Transverse colon (tissue), 3 donors: ENCODE measurements around the gene MAPRE2.

ENCODE experiments used
- EP300 ChIP-seq: sonication (generic); formaldehyde crosslinking; IDR thresholded peaks from one replicate; pipeline ENCODE4 v1.6.1; 2017; ENCODE audit warnings: antibody characterized with exemption, low read depth
- POLR2A ChIP-seq: fragments of 450-650 bp; IDR thresholded peaks from one replicate; pipeline ENCODE4 v1.6.1; 2016; ENCODE audit warnings: antibody characterized with exemption, mild to moderate bottlenecking, moderate library complexity
- TF ChIP-seq, protein P1 (sequence below), 5 experiments: fragments of 200-600 bp in 3 of 5; fragments of 450-650 bp in 2 of 5; sonication (generic) in 3 of 5; IDR thresholded peaks; 1 replicate in 2 of 5; 2 replicates in 3 of 5; pipeline ENCODE4 v1.5.1; 2016 to 2017; ENCODE audit warnings: antibody characterized with exemption in 5 of 5, inconsistent platforms in 3 of 5, mild to moderate bottlenecking in 2 of 5, moderate library complexity in 1 of 5

DNA sequence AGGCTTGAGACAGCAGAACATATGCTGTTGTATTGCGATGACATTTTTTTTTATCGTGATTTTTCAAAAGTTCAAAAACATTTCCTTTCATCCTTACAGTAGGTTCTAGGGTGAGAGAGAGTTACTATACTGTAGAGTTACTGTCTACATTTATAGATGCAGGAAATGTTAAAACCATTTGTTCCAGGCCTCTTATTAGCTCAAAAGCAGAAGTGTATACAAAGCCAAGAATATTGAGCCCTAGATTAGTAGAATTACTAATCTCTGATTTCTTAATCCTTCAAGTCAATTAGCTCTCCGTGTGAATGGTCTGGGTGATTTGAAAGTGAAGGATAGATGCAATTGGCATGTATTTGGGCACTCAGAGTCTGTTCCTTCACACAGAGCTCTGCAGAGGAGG is 73.1 kb downstream of the MAPRE2 start:
- TF ChIP-seq, protein P1, sequence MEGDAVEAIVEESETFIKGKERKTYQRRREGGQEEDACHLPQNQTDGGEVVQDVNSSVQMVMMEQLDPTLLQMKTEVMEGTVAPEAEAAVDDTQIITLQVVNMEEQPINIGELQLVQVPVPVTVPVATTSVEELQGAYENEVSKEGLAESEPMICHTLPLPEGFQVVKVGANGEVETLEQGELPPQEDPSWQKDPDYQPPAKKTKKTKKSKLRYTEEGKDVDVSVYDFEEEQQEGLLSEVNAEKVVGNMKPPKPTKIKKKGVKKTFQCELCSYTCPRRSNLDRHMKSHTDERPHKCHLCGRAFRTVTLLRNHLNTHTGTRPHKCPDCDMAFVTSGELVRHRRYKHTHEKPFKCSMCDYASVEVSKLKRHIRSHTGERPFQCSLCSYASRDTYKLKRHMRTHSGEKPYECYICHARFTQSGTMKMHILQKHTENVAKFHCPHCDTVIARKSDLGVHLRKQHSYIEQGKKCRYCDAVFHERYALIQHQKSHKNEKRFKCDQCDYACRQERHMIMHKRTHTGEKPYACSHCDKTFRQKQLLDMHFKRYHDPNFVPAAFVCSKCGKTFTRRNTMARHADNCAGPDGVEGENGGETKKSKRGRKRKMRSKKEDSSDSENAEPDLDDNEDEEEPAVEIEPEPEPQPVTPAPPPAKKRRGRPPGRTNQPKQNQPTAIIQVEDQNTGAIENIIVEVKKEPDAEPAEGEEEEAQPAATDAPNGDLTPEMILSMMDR (IDR thresholded peaks at IDR 0.05), result no peak
- TF ChIP-seq EP300 (no peak), POLR2A (no peak)
